Endothelial cell of umbilical vein (primary cell): ENCODE data around the gene PAPLN.

Experiments used
- GATA2 ChIP-seq: IDR thresholded peaks from 2 replicates; pipeline ENCODE4 v1.7.0; 2011; ENCODE audit warnings: low read depth, mild to moderate bottlenecking, moderate library complexity, mixed read lengths, low read length; ENCODE audit not compliant: insufficient read length, insufficient read depth
- POLR2A ChIP-seq: IDR thresholded peaks from 2 replicates; pipeline ENCODE4 v1.6.1; 2012; ENCODE audit warnings: low read depth, mild to moderate bottlenecking, control low read depth, low read length
- TF ChIP-seq, protein P1 (sequence below), 2 donors: IDR thresholded peaks; 1 replicate in 1 of 2; 2 replicates in 1 of 2; pipeline ENCODE4 v1.5.1; 2011; ENCODE audit warnings: low read length in 2 of 2, mild to moderate bottlenecking in 2 of 2, moderate library complexity in 2 of 2, control low read depth in 1 of 2, inconsistent platforms in 1 of 2, low read depth in 1 of 2; ENCODE audit not compliant: insufficient read depth in 1 of 2; ENCODE audit errors: extremely low read depth in 1 of 2

- TF ChIP-seq, protein P1, sequence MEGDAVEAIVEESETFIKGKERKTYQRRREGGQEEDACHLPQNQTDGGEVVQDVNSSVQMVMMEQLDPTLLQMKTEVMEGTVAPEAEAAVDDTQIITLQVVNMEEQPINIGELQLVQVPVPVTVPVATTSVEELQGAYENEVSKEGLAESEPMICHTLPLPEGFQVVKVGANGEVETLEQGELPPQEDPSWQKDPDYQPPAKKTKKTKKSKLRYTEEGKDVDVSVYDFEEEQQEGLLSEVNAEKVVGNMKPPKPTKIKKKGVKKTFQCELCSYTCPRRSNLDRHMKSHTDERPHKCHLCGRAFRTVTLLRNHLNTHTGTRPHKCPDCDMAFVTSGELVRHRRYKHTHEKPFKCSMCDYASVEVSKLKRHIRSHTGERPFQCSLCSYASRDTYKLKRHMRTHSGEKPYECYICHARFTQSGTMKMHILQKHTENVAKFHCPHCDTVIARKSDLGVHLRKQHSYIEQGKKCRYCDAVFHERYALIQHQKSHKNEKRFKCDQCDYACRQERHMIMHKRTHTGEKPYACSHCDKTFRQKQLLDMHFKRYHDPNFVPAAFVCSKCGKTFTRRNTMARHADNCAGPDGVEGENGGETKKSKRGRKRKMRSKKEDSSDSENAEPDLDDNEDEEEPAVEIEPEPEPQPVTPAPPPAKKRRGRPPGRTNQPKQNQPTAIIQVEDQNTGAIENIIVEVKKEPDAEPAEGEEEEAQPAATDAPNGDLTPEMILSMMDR (IDR thresholded peaks at IDR 0.05; ENCODE audit: extremely low read depth in 1 of 2, insufficient read depth in 1 of 2, low read depth in 1 of 2, low read length in 2 of 2) = no peak
- TF ChIP-seq GATA2 = no peak
- TF ChIP-seq POLR2A = no peak
Observed at GRCh38 chr14:73237786-73238423, 599 bp downstream of the PAPLN start.
